GM18502 (cell line): Measurements from ENCODE around the gene ELP1.

ENCODE experiments used
- ATAC-seq: cut with Tn5 transposase; IDR thresholded peaks from one replicate; pipeline ENCODE4 v1.9.1; 2021; ENCODE audit warnings: mild to moderate bottlenecking; ENCODE audit not compliant: unreplicated experiment, poor library complexity

Gene ELP1

DNA sequence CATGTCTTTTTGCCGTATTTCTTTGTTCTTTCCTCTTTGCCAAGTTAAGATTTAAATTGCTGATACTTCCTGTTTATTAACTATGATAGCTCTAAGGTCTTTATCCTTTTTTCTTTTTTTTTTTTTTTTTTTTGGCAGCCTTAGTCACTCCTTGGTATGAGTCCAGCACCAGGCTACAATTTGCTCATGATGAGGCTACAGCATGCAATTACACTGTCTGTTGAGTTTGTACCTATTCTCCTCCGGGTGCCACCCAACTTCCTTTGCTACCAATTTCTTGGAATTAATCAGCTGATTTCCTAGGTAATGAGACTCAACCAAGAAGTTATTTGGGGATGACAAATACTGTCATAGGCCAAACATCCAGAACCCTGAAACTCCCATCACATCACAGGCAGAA lies 103.7 kb downstream of the ELP1 start:
- ATAC-seq, result no peak

DNA sequence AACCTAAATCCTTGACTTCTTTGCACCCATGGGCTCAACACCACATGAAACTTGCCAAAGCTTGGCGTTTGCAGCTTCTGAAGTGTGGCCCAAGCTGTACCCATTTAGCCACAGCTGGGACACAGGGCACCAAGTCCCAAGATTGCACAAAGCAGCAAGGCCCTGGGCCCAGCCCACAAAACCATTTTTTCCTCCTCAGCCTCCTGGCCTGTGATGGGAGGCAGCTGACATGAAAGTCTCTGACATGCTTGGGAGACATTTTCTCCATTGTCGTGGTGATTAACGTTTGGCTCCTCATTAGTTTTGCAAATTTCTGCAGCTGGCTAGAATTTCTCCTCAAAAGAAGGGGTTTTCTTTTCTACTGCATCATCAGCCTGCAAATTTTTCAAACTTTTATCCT lies 110.1 kb downstream of the ELP1 start:
- no peak for ATAC-seq
